RWPE2 (cell line): ENCODE results near the gene NFKB1.

Experiments
- ATAC-seq: fragments of 200-7000 bp; cut with Tn5 transposase; 3 replicates; pipeline ENCODE4 v1.9.1; 2021; ENCODE audit warnings: low read depth
- DNase-seq: peaks from one replicate; pipeline ENCODE4 v3.0.0-alpha.2; 2020; ENCODE audit warnings: low spot score
- H3K27ac ChIP-seq: fragments of 450-650 bp; 2 replicates; pipeline ENCODE4 v1.5.1; 2017; ENCODE audit warnings: mild to moderate bottlenecking; ENCODE audit not compliant: poor library complexity, severe bottlenecking
- H3K27me3 ChIP-seq: fragments of 250-450 bp; sonication (Bioruptor Pico); 2 replicates; pipeline ENCODE4 v1.5.1; 2021; ENCODE audit warnings: mild to moderate bottlenecking, moderate library complexity; ENCODE audit not compliant: insufficient read depth, poor library complexity, severe bottlenecking
- H3K36me3 ChIP-seq: fragments of 250-450 bp; sonication (Bioruptor Pico); 2 replicates; pipeline ENCODE4 v1.5.1; 2020; ENCODE audit warnings: low read depth, mild to moderate bottlenecking, moderate library complexity
- H3K4me1 ChIP-seq: fragments of 250-450 bp; sonication (Bioruptor Pico); 2 replicates; pipeline ENCODE4 v1.5.1; 2021; ENCODE audit warnings: mild to moderate bottlenecking, moderate library complexity; ENCODE audit not compliant: insufficient read depth, poor library complexity, severe bottlenecking
- H3K4me3 ChIP-seq: fragments of 250-450 bp; sonication (Bioruptor Pico); 2 replicates; pipeline ENCODE4 v1.5.1; 2021; ENCODE audit warnings: mild to moderate bottlenecking, moderate library complexity; ENCODE audit not compliant: severe bottlenecking
- H3K9me3 ChIP-seq: fragments of 250-450 bp; sonication (Bioruptor Pico); 2 replicates; pipeline ENCODE4 v1.5.1; 2021; ENCODE audit warnings: mild to moderate bottlenecking, moderate library complexity; ENCODE audit not compliant: severe bottlenecking
- TF ChIP-seq, protein P1 (sequence below): fragments of 450-650 bp; IDR thresholded peaks from one replicate; pipeline ENCODE4 v1.5.1; 2017; ENCODE audit warnings: mild to moderate bottlenecking, moderate library complexity; ENCODE audit not compliant: poor library complexity, severe bottlenecking

Gene NFKB1

DNA sequence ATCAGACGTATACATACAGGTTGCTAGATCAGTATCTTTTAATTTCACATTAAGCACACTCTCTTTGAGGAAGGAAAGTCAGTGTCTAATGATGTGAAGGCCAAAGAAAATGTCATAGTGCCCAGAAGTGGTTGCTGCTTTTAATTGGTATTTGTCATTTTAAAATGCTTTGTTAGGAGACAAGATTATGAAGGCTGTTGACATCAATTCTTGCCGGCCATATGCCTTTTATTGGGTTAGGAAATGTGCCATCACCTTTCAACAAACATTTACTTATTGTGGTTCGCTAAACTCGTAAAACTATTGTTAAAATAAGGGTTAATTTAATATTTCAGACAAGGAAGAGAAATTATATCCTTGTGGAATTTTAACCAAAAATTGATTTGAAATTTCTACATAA is 32.2 kb downstream of the NFKB1 start:
- TF ChIP-seq, protein P1, sequence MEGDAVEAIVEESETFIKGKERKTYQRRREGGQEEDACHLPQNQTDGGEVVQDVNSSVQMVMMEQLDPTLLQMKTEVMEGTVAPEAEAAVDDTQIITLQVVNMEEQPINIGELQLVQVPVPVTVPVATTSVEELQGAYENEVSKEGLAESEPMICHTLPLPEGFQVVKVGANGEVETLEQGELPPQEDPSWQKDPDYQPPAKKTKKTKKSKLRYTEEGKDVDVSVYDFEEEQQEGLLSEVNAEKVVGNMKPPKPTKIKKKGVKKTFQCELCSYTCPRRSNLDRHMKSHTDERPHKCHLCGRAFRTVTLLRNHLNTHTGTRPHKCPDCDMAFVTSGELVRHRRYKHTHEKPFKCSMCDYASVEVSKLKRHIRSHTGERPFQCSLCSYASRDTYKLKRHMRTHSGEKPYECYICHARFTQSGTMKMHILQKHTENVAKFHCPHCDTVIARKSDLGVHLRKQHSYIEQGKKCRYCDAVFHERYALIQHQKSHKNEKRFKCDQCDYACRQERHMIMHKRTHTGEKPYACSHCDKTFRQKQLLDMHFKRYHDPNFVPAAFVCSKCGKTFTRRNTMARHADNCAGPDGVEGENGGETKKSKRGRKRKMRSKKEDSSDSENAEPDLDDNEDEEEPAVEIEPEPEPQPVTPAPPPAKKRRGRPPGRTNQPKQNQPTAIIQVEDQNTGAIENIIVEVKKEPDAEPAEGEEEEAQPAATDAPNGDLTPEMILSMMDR, result no peak
- DNase-seq, result no peak
- H3K4me3 ChIP-seq, result no peak overlapping the region

DNA sequence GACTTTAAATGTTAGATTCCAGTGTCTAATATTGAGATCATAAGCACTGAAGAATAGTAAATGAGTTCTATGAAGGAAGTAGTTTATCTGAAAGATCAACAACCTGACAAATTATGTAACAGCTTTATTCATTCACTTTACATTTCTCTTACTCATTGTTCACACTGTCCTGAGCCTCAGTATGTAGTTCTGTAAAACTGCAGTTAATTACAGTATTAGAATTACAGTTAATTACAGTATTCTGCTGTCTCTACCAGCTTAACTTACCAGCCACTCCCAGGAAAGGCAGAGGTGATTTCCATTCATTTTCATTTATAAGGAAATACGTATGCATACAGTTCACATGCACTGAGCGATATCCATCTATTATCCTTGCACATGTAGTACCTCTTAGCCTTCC is 32.7 kb downstream of the NFKB1 start:
- no peaks in the 10 kb centered on the region for H3K9me3 ChIP-seq
- no peak overlapping the region for H3K4me3 ChIP-seq
- ATAC-seq, result no peak
- H3K36me3 ChIP-seq, result peaks cover 30% of the 10 kb centered on the region
- DNase-seq, result no peak
- TF ChIP-seq, protein P1, result no peak
- no peak overlapping the region for H3K27ac ChIP-seq
- H3K4me1 ChIP-seq, result peaks cover 28% of the 10 kb centered on the region
- no peaks in the 10 kb centered on the region for H3K27me3 ChIP-seq

More for the DNA sequence above, 32.2 kb downstream of the NFKB1 start:
- Histone ChIP-seq H3K27me3 (no peaks in the 10 kb centered on the region), H3K27ac (no peak overlapping the region), H3K4me1 (peaks cover 28% of the 10 kb centered on the region), H3K36me3 (peaks cover 26% of the 10 kb centered on the region), H3K9me3 (no peaks in the 10 kb centered on the region)
- ATAC-seq, result no peak

DNA sequence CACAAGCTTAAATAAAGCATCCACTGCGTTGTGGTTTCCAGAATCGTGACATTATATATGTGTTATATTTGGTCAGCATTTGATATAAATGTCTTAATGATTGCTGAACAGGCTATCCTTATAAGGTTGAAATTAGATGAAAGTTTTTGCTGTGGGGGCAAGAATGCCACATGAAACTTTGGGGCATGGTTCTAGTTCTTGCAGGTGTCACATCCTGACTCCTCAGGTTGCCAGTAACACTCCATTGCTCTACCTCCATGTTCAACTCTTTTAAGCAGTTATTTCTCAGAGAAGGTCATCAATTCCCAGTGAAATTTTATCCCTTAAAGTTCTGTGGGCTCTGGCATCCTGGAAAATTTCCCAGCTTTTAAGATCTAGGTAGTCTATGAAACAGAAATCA is 33.7 kb downstream of the NFKB1 start:
- H3K4me1 ChIP-seq, result peaks cover 28% of the 10 kb centered on the region
- H3K4me3 ChIP-seq, result no peak overlapping the region
- DNase-seq, result no peak
- H3K27me3 ChIP-seq, result no peaks in the 10 kb centered on the region
- ATAC-seq, result no peak
- peaks cover 24% of the 10 kb centered on the region for H3K36me3 ChIP-seq
- no peaks in the 10 kb centered on the region for H3K9me3 ChIP-seq
- H3K27ac ChIP-seq, result no peak overlapping the region
- TF ChIP-seq, protein P1, result no peak

DNA sequence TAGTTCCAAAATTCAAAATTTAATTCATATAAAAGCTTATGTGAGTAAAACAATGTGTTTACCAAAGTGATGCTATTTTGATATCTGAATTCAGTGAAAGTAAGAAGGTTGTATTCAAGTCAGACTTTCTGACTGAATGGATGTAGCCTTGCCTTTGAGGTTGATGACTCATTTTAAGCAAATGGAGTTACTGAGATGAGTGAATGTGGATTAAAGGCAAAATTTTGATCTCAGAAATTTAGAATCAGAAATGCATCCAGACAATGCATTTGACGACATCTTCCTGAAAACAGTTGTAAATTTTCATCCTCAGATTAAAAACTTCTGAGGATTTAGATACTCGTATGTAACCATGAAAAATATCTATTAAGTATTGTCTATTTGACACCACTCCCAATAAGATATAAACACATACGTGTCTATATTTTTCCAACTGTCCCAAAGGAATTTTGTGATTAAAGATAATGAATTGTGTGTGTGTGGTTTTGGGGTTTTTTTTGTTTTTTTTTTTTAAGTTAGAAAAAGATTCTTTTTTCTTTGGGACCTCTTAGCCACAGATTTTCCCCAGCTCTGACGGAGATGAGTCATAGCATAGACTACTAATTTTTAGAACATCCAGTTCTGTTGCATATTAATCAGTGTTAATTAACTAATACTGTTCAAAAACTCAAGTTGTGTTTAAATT is 34.4 kb downstream of the NFKB1 start:
- no peak overlapping the region for H3K27ac ChIP-seq
- TF ChIP-seq, protein P1, result no peak
- peak; percentile 60; the same call in 2 of the 3 replicates for ATAC-seq

DNA sequence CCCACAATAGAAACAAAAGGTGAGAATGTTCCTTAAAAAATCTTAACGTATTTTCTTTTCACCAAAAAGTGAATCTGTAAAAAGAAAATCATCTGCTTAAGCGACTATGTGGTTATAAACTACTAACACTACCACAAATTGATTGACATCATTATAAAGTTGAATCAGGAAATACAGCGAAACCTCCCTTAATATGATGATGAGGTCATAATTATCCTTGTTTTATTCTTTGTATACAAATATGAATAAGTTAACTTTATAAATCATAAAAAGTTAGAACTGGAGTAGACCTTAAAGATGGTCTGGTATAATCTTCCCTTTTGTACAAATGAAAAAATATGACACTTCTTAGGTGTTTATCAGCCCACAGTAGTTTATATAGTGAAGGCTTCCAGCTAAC is 35.6 kb downstream of the NFKB1 start:
- DNase-seq (no peak), ATAC-seq (no peak)
- TF ChIP-seq, protein P1, result no peak
- Histone ChIP-seq H3K36me3 (peaks cover 16% of the 10 kb centered on the region), H3K27ac (peak overlapping the region; percentile 37), H3K4me3 (no peak overlapping the region), H3K27me3 (no peaks in the 10 kb centered on the region), H3K4me1 (peaks cover 28% of the 10 kb centered on the region), H3K9me3 (no peaks in the 10 kb centered on the region)

More for the DNA sequence above, 34.4 kb downstream of the NFKB1 start:
- DNase-seq, result no peak
- H3K36me3 ChIP-seq, result peaks cover 18% of the 10 kb centered on the region
- peaks cover 28% of the 10 kb centered on the region for H3K4me1 ChIP-seq
- no peaks in the 10 kb centered on the region for H3K9me3 ChIP-seq
- no peak overlapping the region for H3K4me3 ChIP-seq
- no peaks in the 10 kb centered on the region for H3K27me3 ChIP-seq
